Measurements from ENCODE around the gene STK39.

- TF ChIP-seq EZH2 (IDR thresholded peaks at IDR 0.05; ENCODE audit: insufficient read depth, poor library complexity, severe bottlenecking) (no peak), EZH2phosphoT487 (IDR thresholded peaks at IDR 0.05; ENCODE audit: insufficient read depth, low read depth) (no peak)
Observed at GRCh38 chr2:167943368-167943767, 304.0 kb downstream of the STK39 start.

All from GM23248 (cell line).